ENCODE data around the gene MAP7D3. TPM values are rescaled to one million over a fixed set of nuclear protein-coding genes. Genes with fewer than 3 reads are reported as not detected.

Gene MAP7D3
- total and polyA plus RNA-seq, 10 of the 15 experiments (the other 5 are each of a cell fraction or from before 2014, with no cell fraction given) = 9.1 to 24.0 (median 11.0) TPM

- TF ChIP-seq, protein P1, sequence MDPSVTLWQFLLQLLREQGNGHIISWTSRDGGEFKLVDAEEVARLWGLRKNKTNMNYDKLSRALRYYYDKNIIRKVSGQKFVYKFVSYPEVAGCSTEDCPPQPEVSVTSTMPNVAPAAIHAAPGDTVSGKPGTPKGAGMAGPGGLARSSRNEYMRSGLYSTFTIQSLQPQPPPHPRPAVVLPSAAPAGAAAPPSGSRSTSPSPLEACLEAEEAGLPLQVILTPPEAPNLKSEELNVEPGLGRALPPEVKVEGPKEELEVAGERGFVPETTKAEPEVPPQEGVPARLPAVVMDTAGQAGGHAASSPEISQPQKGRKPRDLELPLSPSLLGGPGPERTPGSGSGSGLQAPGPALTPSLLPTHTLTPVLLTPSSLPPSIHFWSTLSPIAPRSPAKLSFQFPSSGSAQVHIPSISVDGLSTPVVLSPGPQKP (IDR thresholded peaks at IDR 0.05; ENCODE audit: low read depth, low read length) = no peak
- TF ChIP-seq SREBF1 (IDR thresholded peaks at IDR 0.05; ENCODE audit: low read length) = no peak
- no peak for TF ChIP-seq POLR2AphosphoS5 (IDR thresholded peaks at IDR 0.05; ENCODE audit: low read length)
- no peak for TF ChIP-seq HSF1 (IDR thresholded peaks at IDR 0.05; ENCODE audit: low read depth, low read length)
- no peak for TF ChIP-seq TCF7 (IDR thresholded peaks at IDR 0.05; ENCODE audit: borderline replicate concordance)
- no peak for TF ChIP-seq POLR2A (IDR thresholded peaks at IDR 0.05; ENCODE audit: low read depth, low read length)
- TF ChIP-seq HDAC2 (IDR thresholded peaks at IDR 0.05) = no peak
Measured at GRCh38 chrX:136202889-136203288, 48.3 kb downstream of the MAP7D3 start (continued).

GRCh38 chrX:136201601-136202000, 49.6 kb downstream of the MAP7D3 start:
- Histone ChIP-seq H3K79me2 (ENCODE audit: control insufficient read depth, insufficient read depth, low read length) (no peaks in the 10 kb centered on the region), H3K4me3 (no peak overlapping the region), H2AFZ (ENCODE audit: control insufficient read depth, low read depth, low read length) (no peak overlapping the region), H3K4me1 (ENCODE audit: control insufficient read depth, insufficient read depth, low read length) (no peaks in the 10 kb centered on the region), H3K27me3 (replicated peaks in 1 of 2; ENCODE audit: control insufficient read depth in 2 of 2, insufficient read depth in 2 of 2, low read length in 1 of 2) (no peaks in the 10 kb centered on the region; a peak in 1 of 4 replicates), H3K36me3 (ENCODE audit: control insufficient read depth in 2 of 2, insufficient read depth in 2 of 2, low read length in 1 of 2) (no peaks in the 10 kb centered on the region), H3K27ac (ENCODE audit: control insufficient read depth, insufficient read depth) (no peak overlapping the region), H3K4me2 (ENCODE audit: control insufficient read depth, insufficient read depth) (no peak overlapping the region), H3K9ac (ENCODE audit: control insufficient read depth, insufficient read depth, low read length) (no peak overlapping the region), H3K9me3 (replicated peaks; ENCODE audit: control insufficient read depth, insufficient read depth, low read length) (no peaks in the 10 kb centered on the region), H4K20me1 (ENCODE audit: control insufficient read depth, insufficient read depth) (no peaks in the 10 kb centered on the region)
- TF ChIP-seq RELA (IDR thresholded peaks at IDR 0.05; ENCODE audit: borderline replicate concordance, partially characterized antibody) = no peak
- TF ChIP-seq KDM1A (IDR thresholded peaks at IDR 0.05; ENCODE audit: borderline replicate concordance) = no peak
- no peak for TF ChIP-seq NBN (IDR thresholded peaks at IDR 0.05)
- no peak for TF ChIP-seq NR2F1 (conservative IDR thresholded peaks at IDR 0.05)
- TF ChIP-seq POLR2AphosphoS2 (IDR thresholded peaks at IDR 0.05; ENCODE audit: low read depth, low read length) = no peak
- no peak for TF ChIP-seq SMAD5 (IDR thresholded peaks at IDR 0.05; ENCODE audit: low read depth)
- no peak for TF ChIP-seq ESRRA (IDR thresholded peaks at IDR 0.05; ENCODE audit: low read length)
- TF ChIP-seq, protein P2, sequence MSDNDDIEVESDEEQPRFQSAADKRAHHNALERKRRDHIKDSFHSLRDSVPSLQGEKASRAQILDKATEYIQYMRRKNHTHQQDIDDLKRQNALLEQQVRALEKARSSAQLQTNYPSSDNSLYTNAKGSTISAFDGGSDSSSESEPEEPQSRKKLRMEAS (IDR thresholded peaks at IDR 0.05; ENCODE audit: low read depth, low read length) = no peak
- no peak for FAIRE-seq
- intact Hi-C loops (cut with micrococcal nuclease; ENCODE audit: unreplicated experiment) (no loop called here), in situ Hi-C loops (cut with MboI) (no loop called here)
- ChIA-PET POLR2A (no interaction called here), CTCF (no interaction called here), RAD21 (ENCODE audit: unreplicated experiment) (no interaction called here), SMC1A (ENCODE audit: uncharacterized antibody, unreplicated experiment) (no interaction called here)
- no peak for ATAC-seq
- no peak for DNase-seq (ENCODE audit: low read depth, low spot score)
- no TSS peak for BruUV-seq (replicated peaks)
- 30% methylated on average over 5 of the region's 5 CpGs for WGBS (ENCODE audit: insufficient coverage, insufficient replicate concordance, low lambda C conversion rate, missing lambda C conversion rate)

Measured in GM12878 (cell line).